Endothelial cell of hepatic sinusoid (primary cell): Measurements from ENCODE around the gene FOXD4L6.
"Not testable (repeated sequence)": the region's sequence is repeated elsewhere in the genome, so short reads cannot be mapped to it uniquely, and the experiment has no call there.

Source experiments
- in situ Hi-C: cut with HindIII; loops from 2 replicates; pipeline ENCODE4 v1.10.0; 2017; ENCODE audit warnings: low sequenced_read_pairs

FOXD4L6 gene

GRCh38 chr9:41128581-41128980 is at the start of gene FOXD4L6:
TSS of gene FOXD4L6 (minus strand) at chr9:41128681. CDS start at chr9:41128383, 298 bp downstream.
- in situ Hi-C loops: not testable (repeated sequence)

- in situ Hi-C loops: not testable (repeated sequence)
Measured at GRCh38 chr9:41174994-41175393, 46.5 kb upstream of the FOXD4L6 start.

GRCh38 chr9:41150116-41150515 is 21.6 kb upstream of the FOXD4L6 start:
- in situ Hi-C loops: not testable (repeated sequence)

GRCh38 chr9:41141878-41142277 is 13.4 kb upstream of the FOXD4L6 start:
- in situ Hi-C loops: not testable (repeated sequence)

- in situ Hi-C loops: not testable (repeated sequence)
Measured at GRCh38 chr9:41126746-41127446, 1.6 kb downstream of the FOXD4L6 start.

GRCh38 chr9:41125936-41126335 is 2.5 kb downstream of the FOXD4L6 start:
- in situ Hi-C loops: not testable (repeated sequence)

- in situ Hi-C loops: not testable (repeated sequence)
Measured at GRCh38 chr9:41125109-41125658, 3.3 kb downstream of the FOXD4L6 start.

- in situ Hi-C loops: not testable (repeated sequence)
Measured at GRCh38 chr9:41124250-41125108, 4.0 kb downstream of the FOXD4L6 start.

GRCh38 chr9:41123812-41124211 is 4.7 kb downstream of the FOXD4L6 start:
- in situ Hi-C loops: not testable (repeated sequence)

- in situ Hi-C loops: not testable (repeated sequence)
Measured at GRCh38 chr9:41123396-41123795, 5.1 kb downstream of the FOXD4L6 start.

GRCh38 chr9:41120696-41121095 is 7.8 kb downstream of the FOXD4L6 start:
- in situ Hi-C loops: not testable (repeated sequence)

GRCh38 chr9:41119719-41120118 is 8.8 kb downstream of the FOXD4L6 start:
- in situ Hi-C loops: not testable (repeated sequence)

- in situ Hi-C loops: not testable (repeated sequence)
Measured at GRCh38 chr9:41119311-41119710, 9.2 kb downstream of the FOXD4L6 start.

GRCh38 chr9:41113348-41113747 is 15.1 kb downstream of the FOXD4L6 start:
- in situ Hi-C loops: not testable (repeated sequence)

- in situ Hi-C loops: not testable (repeated sequence)
Measured at GRCh38 chr9:41111414-41111813, 17.1 kb downstream of the FOXD4L6 start.

- in situ Hi-C loops: not testable (repeated sequence)
Measured at GRCh38 chr9:41110913-41111312, 17.6 kb downstream of the FOXD4L6 start.

- in situ Hi-C loops: not testable (repeated sequence)
Measured at GRCh38 chr9:41109253-41109652, 19.2 kb downstream of the FOXD4L6 start.

GRCh38 chr9:41108816-41109215 is 19.7 kb downstream of the FOXD4L6 start:
- in situ Hi-C loops: not testable (repeated sequence)

- in situ Hi-C loops: not testable (repeated sequence)
Measured at GRCh38 chr9:41106472-41107116, 21.9 kb downstream of the FOXD4L6 start.

GRCh38 chr9:41105557-41106253 is 22.8 kb downstream of the FOXD4L6 start:
- in situ Hi-C loops: not testable (repeated sequence)
